B cell (primary cell): ENCODE measurements around the gene MAP4K5.

Experiments used
- CTCF ChIP-seq: fragments of 200-600 bp; IDR thresholded peaks from one replicate; pipeline ENCODE4 v1.8.0; 2022; ENCODE audit warnings: antibody characterized with exemption, mild to moderate bottlenecking
- EZH2 ChIP-seq: IDR thresholded peaks from 2 replicates; pipeline ENCODE4 v1.6.1; 2012; ENCODE audit warnings: borderline replicate concordance, low read depth, mild to moderate bottlenecking, moderate library complexity, low read length; ENCODE audit not compliant: insufficient read depth, poor library complexity, severe bottlenecking

DNA sequence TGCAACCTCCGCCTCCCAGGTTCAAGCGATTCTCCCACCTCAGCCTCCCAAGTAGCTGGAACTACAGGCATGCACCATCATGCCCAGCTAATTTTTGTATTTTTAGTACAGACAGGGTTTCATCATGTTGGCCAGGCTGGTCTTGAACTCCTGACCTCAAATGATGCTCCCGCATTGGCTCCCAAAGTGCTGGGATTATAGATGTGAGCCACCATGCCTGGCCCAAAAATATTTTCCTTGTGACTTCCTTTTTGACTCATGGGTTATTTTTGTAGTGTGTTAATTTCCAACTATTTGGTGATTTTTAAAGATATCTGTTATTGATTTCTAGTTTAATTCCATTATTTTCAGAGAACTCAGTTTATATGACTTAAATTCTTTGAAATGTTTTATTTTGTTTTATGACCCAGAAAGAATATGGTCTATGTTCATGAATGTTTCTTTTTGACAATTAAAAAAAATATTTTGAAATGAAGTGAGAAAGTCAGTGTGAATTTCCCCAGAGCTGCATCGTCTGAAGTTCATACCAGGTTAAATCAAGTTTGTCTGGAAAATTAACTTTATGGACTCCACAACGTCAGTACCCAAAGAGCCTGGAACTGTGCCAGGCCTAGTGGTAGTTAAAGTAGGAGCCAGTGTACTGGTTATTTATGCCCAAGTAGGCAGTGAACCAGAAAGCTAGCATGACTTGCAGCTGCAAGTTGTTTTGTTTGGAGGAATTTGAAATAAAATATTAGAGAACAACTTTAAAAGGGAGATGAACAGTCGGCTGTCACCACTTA is 132.9 kb downstream of the MAP4K5 start:
- TF ChIP-seq CTCF: no peak
- no peak for TF ChIP-seq EZH2
